ENCODE data around the gene PHF20.
"Not testable (repeated sequence)": the region's sequence is repeated elsewhere in the genome, so short reads cannot be mapped to it uniquely, and the experiment has no call there.

The PHF20 gene

DNA sequence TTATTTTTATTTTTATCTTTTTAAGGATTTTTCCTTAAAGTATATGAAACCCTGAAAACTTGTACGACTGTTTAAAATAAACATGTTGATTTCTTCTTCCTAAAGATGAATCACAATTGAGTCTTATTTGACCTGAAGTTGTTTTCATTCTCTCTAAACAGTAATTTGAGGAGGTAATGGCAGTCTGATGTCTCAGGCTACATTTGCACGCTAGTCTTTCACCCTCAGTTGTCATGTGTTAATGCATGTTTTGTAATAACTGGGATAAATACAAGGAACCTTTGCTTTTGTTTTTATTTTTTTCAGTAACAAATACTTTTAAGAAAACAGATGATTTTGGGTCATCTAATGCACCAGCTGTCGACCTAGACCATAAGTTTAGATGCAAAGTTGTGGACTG lies 127.2 kb downstream of the PHF20 start:
- H3K36me3 ChIP-seq (ENCODE audit: control insufficient read depth, insufficient read depth, low read length) = peaks cover 9% of the 10 kb centered on the region
- DNase-seq (ENCODE audit: extremely low read depth, insufficient read length) = no peak
- no peaks in the 10 kb centered on the region for H3K27me3 ChIP-seq (replicated peaks; ENCODE audit: control insufficient read depth, insufficient read depth, low read length)
- TF ChIP-seq, protein P1, sequence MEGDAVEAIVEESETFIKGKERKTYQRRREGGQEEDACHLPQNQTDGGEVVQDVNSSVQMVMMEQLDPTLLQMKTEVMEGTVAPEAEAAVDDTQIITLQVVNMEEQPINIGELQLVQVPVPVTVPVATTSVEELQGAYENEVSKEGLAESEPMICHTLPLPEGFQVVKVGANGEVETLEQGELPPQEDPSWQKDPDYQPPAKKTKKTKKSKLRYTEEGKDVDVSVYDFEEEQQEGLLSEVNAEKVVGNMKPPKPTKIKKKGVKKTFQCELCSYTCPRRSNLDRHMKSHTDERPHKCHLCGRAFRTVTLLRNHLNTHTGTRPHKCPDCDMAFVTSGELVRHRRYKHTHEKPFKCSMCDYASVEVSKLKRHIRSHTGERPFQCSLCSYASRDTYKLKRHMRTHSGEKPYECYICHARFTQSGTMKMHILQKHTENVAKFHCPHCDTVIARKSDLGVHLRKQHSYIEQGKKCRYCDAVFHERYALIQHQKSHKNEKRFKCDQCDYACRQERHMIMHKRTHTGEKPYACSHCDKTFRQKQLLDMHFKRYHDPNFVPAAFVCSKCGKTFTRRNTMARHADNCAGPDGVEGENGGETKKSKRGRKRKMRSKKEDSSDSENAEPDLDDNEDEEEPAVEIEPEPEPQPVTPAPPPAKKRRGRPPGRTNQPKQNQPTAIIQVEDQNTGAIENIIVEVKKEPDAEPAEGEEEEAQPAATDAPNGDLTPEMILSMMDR (IDR thresholded peaks at IDR 0.05; ENCODE audit: insufficient read depth, low read length, poor library complexity, severe bottlenecking) = no peak
- no peak overlapping the region for H3K4me3 ChIP-seq (replicated peaks; ENCODE audit: low read depth, low read length)

DNA sequence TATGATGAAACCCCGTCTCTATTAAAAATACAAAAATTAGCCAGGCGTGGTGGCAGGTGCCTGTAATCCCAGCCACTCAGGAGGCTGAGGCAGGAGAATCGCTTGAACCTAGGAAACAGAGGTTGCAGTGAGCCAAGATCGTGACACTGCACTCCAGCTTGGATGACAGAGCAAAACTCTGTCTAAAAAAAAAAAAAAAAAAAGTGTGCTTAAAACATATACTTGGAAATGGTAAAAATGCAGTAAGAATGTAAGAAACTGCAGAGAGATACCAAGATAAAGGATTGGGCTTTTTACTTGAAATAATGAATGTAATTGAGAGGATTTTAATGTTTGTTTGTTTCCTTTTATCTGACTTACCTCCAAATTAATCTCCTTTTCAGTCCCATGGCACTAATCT lies 129.4 kb downstream of the PHF20 start:
- H3K36me3 ChIP-seq (ENCODE audit: control insufficient read depth, insufficient read depth, low read length); H3K27me3 ChIP-seq (replicated peaks; ENCODE audit: control insufficient read depth, insufficient read depth, low read length); H3K4me3 ChIP-seq (replicated peaks; ENCODE audit: low read depth, low read length); DNase-seq (ENCODE audit: extremely low read depth, insufficient read length): not testable (repeated sequence)

DNA sequence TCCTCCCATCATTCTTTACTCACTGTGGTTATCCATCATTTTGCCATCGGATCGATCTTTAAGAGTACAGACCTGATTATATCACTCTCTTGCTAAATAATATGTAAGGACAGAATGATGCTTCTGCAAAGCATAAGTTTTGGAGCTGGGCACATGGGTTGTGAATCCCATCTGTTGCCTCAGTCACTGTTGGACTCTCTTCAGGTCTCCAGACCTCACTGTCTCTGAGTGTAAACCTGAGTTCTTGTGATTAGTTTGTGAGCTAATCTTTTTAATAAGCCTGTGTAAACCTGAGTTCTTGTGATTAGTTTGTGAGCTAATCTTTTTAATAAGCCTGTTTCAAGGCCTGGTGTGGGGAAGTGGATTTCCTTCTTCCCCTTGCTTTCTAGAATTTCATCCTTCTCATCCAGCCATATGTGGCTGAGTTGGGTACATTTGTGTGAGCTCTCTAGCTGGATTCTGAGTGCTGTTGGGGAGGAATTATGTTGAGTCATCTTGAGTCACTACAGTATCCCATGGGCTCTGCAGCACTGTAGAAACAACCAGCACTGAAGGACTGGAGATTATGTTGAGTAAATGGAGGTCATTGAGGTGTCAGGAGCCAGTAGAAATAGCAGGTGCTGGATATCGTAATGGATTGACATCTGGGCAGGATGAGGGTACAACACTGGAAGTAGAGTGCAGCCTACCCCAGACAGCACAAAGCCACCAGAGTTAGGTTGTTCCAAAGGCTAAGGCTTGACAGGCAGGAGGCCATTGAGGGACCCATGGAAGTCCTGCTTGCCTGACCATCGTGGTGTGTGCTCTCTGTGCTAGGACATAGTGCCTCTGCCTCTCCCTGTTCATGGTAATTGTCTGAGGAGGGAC lies 130.1 kb downstream of the PHF20 start:
- H3K4me3 ChIP-seq (replicated peaks; ENCODE audit: low read depth, low read length) = no peak overlapping the region
- peaks cover 9% of the 10 kb centered on the region for H3K36me3 ChIP-seq (ENCODE audit: control insufficient read depth, insufficient read depth, low read length)
- H3K27me3 ChIP-seq (replicated peaks; ENCODE audit: control insufficient read depth, insufficient read depth, low read length) = no peaks in the 10 kb centered on the region
- DNase-seq (ENCODE audit: extremely low read depth, insufficient read length) = no peak
- TF ChIP-seq, protein P1 (IDR thresholded peaks at IDR 0.05; ENCODE audit: insufficient read depth, low read length, poor library complexity, severe bottlenecking) = no peak

DNA sequence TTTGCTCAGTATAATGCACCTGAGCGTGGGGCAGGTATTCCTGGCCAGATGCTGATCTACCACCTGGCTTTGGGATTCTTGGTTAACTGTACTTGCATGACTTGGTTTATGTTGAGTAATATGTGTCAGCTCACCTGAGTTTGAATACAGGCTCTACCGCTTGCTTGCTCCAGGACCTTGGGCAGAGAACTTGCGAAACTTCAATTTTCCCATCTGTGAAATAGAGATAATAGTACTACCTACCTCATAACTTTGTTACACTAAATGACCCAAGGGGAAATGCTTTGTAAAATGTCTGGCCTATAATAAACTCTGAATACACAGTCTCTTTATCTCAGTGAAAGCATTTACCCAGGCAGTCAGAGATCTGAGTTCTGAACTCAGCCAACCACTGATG lies 130.7 kb downstream of the PHF20 start:
- Histone ChIP-seq H3K27me3 (replicated peaks; ENCODE audit: control insufficient read depth, insufficient read depth, low read length) (no peaks in the 10 kb centered on the region), H3K36me3 (ENCODE audit: control insufficient read depth, insufficient read depth, low read length) (peaks cover 10% of the 10 kb centered on the region), H3K4me3 (replicated peaks; ENCODE audit: low read depth, low read length) (no peak overlapping the region)
- TF ChIP-seq, protein P1 (IDR thresholded peaks at IDR 0.05; ENCODE audit: insufficient read depth, low read length, poor library complexity, severe bottlenecking) = no peak
- DNase-seq (ENCODE audit: extremely low read depth, insufficient read length) = no peak

DNA sequence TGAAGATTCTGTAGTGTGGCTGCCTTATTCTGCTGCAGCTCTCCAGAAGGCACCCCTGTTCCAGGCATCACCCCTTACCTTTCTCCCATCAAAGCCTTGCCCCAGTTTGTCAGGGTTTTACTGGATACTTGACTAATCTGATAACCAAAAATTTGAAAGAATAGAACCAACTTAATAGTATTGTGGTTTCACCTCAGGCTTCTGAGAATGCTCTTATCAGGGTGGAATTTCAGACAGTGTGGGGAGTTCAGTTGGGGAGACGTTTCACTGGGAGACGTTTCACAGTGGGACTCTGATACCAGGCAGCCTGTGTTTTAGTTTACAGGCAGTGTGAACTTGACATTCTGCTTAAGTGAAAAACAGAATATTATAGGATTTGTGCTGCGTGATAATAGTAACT lies 132.0 kb downstream of the PHF20 start:
- TF ChIP-seq, protein P1 (IDR thresholded peaks at IDR 0.05; ENCODE audit: insufficient read depth, low read length, poor library complexity, severe bottlenecking) = no peak
- Histone ChIP-seq H3K4me3 (replicated peaks; ENCODE audit: low read depth, low read length) (no peak overlapping the region), H3K27me3 (replicated peaks; ENCODE audit: control insufficient read depth, insufficient read depth, low read length) (no peaks in the 10 kb centered on the region), H3K36me3 (ENCODE audit: control insufficient read depth, insufficient read depth, low read length) (peaks cover 9% of the 10 kb centered on the region)
- DNase-seq (ENCODE audit: extremely low read depth, insufficient read length) = no peak

DNA sequence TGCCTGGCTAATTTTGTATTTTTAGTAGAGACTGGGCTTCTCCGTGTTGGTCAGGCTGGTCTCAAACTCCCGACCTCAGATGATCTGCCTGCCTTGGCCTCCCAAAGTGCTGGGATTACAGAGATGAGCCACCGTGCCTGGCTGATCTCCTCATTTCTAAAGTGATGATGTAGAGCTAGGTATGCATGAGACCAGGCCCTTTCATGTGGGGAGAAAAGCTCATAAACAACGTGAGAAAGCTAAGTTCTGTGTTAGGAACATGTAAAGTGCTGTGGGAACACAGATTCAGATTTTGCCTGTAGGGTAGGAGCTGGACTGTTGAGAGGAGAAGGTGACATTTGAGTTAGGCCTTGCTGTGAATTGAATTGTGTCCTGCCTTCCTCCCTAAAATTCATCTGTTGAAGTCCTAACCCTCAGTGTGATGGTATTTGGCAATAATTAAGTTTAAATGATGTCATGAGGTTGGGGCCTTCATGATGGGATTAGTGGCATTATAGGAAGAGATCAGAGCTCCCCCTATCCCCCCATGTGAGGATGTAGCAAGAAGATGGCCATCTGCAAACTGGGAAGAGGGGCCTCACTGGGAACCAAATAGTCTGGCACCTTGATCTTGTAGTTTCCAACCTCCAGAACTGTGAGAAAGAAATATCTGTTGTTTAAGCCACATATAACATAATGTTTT lies 133.3 kb downstream of the PHF20 start:
- TF ChIP-seq, protein P1 (IDR thresholded peaks at IDR 0.05; ENCODE audit: insufficient read depth, low read length, poor library complexity, severe bottlenecking) = no peak
- no peaks in the 10 kb centered on the region for H3K27me3 ChIP-seq (replicated peaks; ENCODE audit: control insufficient read depth, insufficient read depth, low read length)
- H3K36me3 ChIP-seq (ENCODE audit: control insufficient read depth, insufficient read depth, low read length) = peaks cover 4% of the 10 kb centered on the region
- no peak for DNase-seq (ENCODE audit: extremely low read depth, insufficient read length)
- H3K4me3 ChIP-seq (replicated peaks; ENCODE audit: low read depth, low read length) = no peak overlapping the region
